HepG2 (cell line): ENCODE measurements around the gene REST. TPM values are rescaled to one million over a fixed set of nuclear protein-coding genes. Genes with fewer than 3 reads are reported as not detected.

Experiments
- ATF7 ChIP-seq, 2 experiments: fragments of 450-650 bp in 1 of 2; sonication (generic) in 1 of 2; formaldehyde crosslinking in 1 of 2; IDR thresholded peaks; 2 replicates each; pipeline versions ENCODE4 v1.4.0 to v1.6.1; 2016 to 2020; ENCODE audit warnings: antibody characterized with exemption in 1 of 2, mild to moderate bottlenecking in 1 of 2, missing genetic modification reagents in 1 of 2
- GTF2F1 ChIP-seq: fragments of 150-350 bp; IDR thresholded peaks from 2 replicates; pipeline ENCODE4 v1.6.1; 2014; ENCODE audit warnings: low read length
- PHF5A ChIP-seq: IDR thresholded peaks from one replicate; pipeline ENCODE4 v1.6.1; 2018; ENCODE audit warnings: low read depth, missing genetic modification reagents; ENCODE audit not compliant: unreplicated experiment
- RBAK ChIP-seq: sonication (generic); formaldehyde crosslinking; IDR thresholded peaks from 2 replicates; pipeline ENCODE4 v1.5.1; 2020; ENCODE audit warnings: mild to moderate bottlenecking, missing genetic modification reagents
- SKI ChIP-seq: fragments of 450-650 bp; IDR thresholded peaks from one replicate; pipeline ENCODE4 v1.6.1; 2018; ENCODE audit warnings: mild to moderate bottlenecking; ENCODE audit not compliant: partially characterized antibody
- XRCC5 ChIP-seq: fragments of 200-400 bp; formaldehyde crosslinking; optimal IDR thresholded peaks from 2 replicates; pipeline ENCODE3; 2017; ENCODE audit warnings: mild to moderate bottlenecking, low read length
- ZBTB34 ChIP-seq: sonication (generic); formaldehyde crosslinking; IDR thresholded peaks from 2 replicates; pipeline ENCODE4 v1.8.0; 2022; ENCODE audit warnings: mild to moderate bottlenecking, missing genetic modification reagents
- ZBTB42 ChIP-seq: sonication (generic); formaldehyde crosslinking; IDR thresholded peaks from 2 replicates; pipeline ENCODE4 v1.5.0; 2020; ENCODE audit warnings: mild to moderate bottlenecking, missing genetic modification reagents
- ZNF10 ChIP-seq: sonication (generic); formaldehyde crosslinking; IDR thresholded peaks from 2 replicates; pipeline ENCODE4 v1.4.0; 2020; ENCODE audit warnings: mild to moderate bottlenecking, low read depth, missing genetic modification reagents, borderline replicate concordance
- ZNF101 ChIP-seq: sonication (generic); formaldehyde crosslinking; IDR thresholded peaks from 2 replicates; pipeline ENCODE4 v1.4.0; 2020; ENCODE audit warnings: mild to moderate bottlenecking, low read depth, missing genetic modification reagents, borderline replicate concordance
- ZNF143 ChIP-seq: sonication (generic); formaldehyde crosslinking; IDR thresholded peaks from 2 replicates; pipeline ENCODE4 v1.4.0; 2020; ENCODE audit warnings: missing genetic modification reagents
- ZNF431 ChIP-seq: sonication (generic); formaldehyde crosslinking; IDR thresholded peaks from 2 replicates; pipeline ENCODE4 v1.9.0; 2022; ENCODE audit warnings: missing genetic modification reagents, low read depth, mild to moderate bottlenecking, borderline replicate concordance
- ZNF501 ChIP-seq: sonication (generic); formaldehyde crosslinking; IDR thresholded peaks from 2 replicates; pipeline ENCODE4 v1.5.1; 2020; ENCODE audit warnings: mild to moderate bottlenecking, moderate library complexity, missing genetic modification reagents
- ZNF687 ChIP-seq: sonication (generic); formaldehyde crosslinking; IDR thresholded peaks from 2 replicates; pipeline ENCODE4 v1.5.1; 2020; ENCODE audit warnings: mild to moderate bottlenecking, missing genetic modification reagents, moderate library complexity
- polyA plus RNA-seq, 8 experiments: library from polyadenylated mRNA; depleted of rRNA in 3 of 8; stranded (reverse) in 7 of 8; unstranded in 1 of 8; fragments of >200 nt; fragmentation: Illumina TruSeq in 4 of 8; extraction: Trizol in 4 of 8; gene quantifications; 2 replicates each; pipeline versions ENCODE4 v1.2.1 to v1.2.3, GENCODE V29; 2011 to 2016; ENCODE audit warnings: low read depth in 4 of 8, missing spikeins in 1 of 8, mixed read lengths in 1 of 8; ENCODE audit not compliant: insufficient read depth in 1 of 8
- total RNA-seq, 5 experiments: library from RNA; depleted of rRNA; stranded (reverse); fragments of >200 nt; fragmentation: Illumina TruSeq; extraction: Trizol; gene quantifications; 2 replicates each; pipeline ENCODE4 v1.2.3, GENCODE V29; 2016; ENCODE audit warnings: low read depth in 1 of 5
- TF ChIP-seq, protein P1 (sequence below): sonication (generic); formaldehyde crosslinking; IDR thresholded peaks from 2 replicates; pipeline ENCODE4 v1.4.0; 2020; ENCODE audit warnings: missing genetic modification reagents
- TF ChIP-seq, protein P2 (sequence below): sonication (generic); formaldehyde crosslinking; IDR thresholded peaks from 2 replicates; pipeline ENCODE4 v1.5.0; 2020; ENCODE audit warnings: mild to moderate bottlenecking, missing genetic modification reagents, borderline replicate concordance

REST gene
- total and polyA plus RNA-seq, 2 of the 13 experiments (the other 11 are each of a cell fraction or from before 2014, with no cell fraction given) = 12.7 to 22.4 TPM

- TF ChIP-seq, protein P1, sequence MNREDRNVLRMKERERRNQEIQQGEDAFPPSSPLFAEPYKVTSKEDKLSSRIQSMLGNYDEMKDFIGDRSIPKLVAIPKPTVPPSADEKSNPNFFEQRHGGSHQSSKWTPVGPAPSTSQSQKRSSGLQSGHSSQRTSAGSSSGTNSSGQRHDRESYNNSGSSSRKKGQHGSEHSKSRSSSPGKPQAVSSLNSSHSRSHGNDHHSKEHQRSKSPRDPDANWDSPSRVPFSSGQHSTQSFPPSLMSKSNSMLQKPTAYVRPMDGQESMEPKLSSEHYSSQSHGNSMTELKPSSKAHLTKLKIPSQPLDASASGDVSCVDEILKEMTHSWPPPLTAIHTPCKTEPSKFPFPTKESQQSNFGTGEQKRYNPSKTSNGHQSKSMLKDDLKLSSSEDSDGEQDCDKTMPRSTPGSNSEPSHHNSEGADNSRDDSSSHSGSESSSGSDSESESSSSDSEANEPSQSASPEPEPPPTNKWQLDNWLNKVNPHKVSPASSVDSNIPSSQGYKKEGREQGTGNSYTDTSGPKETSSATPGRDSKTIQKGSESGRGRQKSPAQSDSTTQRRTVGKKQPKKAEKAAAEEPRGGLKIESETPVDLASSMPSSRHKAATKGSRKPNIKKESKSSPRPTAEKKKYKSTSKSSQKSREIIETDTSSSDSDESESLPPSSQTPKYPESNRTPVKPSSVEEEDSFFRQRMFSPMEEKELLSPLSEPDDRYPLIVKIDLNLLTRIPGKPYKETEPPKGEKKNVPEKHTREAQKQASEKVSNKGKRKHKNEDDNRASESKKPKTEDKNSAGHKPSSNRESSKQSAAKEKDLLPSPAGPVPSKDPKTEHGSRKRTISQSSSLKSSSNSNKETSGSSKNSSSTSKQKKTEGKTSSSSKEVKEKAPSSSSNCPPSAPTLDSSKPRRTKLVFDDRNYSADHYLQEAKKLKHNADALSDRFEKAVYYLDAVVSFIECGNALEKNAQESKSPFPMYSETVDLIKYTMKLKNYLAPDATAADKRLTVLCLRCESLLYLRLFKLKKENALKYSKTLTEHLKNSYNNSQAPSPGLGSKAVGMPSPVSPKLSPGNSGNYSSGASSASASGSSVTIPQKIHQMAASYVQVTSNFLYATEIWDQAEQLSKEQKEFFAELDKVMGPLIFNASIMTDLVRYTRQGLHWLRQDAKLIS (CRISPR knock-in tag) = no peak
- TF ChIP-seq ZNF10 (CRISPR knock-in tag) (no peak), SKI (no peak), XRCC5 (no peak), RBAK (CRISPR knock-in tag) (no peak), PHF5A (CRISPR knock-in tag) (no peak), ZNF431 (no peak), ZNF687 (CRISPR knock-in tag) (peak; percentile 57), GTF2F1 (no peak), ZNF143 (CRISPR knock-in tag) (no peak), ZNF101 (CRISPR knock-in tag) (no peak), ATF7 (IDR thresholded peaks at IDR 0.05) (no peak), ATF7 (CRISPR knock-in tag; IDR thresholded peaks at IDR 0.05) (no peak), ZBTB34 (0 out of 2 replicates have a peak, but pooled peaks have one; percentile 27), ZBTB42 (peak; percentile 18; the same call in 1 of the 2 replicates), ZNF501 (CRISPR knock-in tag) (no peak)
- TF ChIP-seq, protein P2, sequence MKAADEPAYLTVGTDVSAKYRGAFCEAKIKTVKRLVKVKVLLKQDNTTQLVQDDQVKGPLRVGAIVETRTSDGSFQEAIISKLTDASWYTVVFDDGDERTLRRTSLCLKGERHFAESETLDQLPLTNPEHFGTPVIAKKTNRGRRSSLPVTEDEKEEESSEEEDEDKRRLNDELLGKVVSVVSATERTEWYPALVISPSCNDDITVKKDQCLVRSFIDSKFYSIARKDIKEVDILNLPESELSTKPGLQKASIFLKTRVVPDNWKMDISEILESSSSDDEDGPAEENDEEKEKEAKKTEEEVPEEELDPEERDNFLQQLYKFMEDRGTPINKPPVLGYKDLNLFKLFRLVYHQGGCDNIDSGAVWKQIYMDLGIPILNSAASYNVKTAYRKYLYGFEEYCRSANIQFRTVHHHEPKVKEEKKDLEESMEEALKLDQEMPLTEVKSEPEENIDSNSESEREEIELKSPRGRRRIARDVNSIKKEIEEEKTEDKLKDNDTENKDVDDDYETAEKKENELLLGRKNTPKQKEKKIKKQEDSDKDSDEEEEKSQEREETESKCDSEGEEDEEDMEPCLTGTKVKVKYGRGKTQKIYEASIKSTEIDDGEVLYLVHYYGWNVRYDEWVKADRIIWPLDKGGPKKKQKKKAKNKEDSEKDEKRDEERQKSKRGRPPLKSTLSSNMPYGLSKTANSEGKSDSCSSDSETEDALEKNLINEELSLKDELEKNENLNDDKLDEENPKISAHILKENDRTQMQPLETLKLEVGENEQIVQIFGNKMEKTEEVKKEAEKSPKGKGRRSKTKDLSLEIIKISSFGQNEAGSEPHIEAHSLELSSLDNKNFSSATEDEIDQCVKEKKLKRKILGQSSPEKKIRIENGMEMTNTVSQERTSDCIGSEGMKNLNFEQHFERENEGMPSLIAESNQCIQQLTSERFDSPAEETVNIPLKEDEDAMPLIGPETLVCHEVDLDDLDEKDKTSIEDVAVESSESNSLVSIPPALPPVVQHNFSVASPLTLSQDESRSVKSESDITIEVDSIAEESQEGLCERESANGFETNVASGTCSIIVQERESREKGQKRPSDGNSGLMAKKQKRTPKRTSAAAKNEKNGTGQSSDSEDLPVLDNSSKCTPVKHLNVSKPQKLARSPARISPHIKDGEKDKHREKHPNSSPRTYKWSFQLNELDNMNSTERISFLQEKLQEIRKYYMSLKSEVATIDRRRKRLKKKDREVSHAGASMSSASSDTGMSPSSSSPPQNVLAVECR = peak; percentile 81
Measured at GRCh38 chr4:56976837-56977320, 69.2 kb downstream of the REST start (continued).
